Activated CD4-positive, alpha-beta T cell treated with anti-CD3 and anti-CD28 coated beads, Interleukin-2, amount 50 U/mL, for 4 hours (primary cell): ENCODE data around the gene PDE7B.

Experiments
- DNase-seq, 2 experiments: peaks; one replicate each; pipeline ENCODE4 v3.0.0-alpha.2; 2020

PDE7B gene

DNA sequence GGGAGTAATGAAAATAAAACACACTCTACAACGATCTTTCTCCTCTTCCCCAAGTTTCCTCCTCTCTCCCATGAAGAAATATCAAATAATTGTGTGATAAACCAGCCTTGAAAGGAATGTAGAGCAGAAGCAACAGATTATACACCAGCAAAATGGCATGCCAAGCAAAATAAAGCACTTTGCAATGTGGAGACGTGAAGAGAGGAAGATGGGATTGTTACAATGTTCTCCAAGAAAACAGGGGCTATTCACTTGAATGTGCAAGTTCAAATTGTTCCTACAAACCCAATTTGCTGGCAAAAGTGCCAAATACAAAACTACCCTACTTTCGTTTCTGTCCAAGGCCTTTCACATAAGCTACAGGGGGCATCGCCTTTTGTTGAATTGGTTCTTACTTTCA lies 185.1 kb downstream of the PDE7B start:
- DNase-seq: no peak

DNA sequence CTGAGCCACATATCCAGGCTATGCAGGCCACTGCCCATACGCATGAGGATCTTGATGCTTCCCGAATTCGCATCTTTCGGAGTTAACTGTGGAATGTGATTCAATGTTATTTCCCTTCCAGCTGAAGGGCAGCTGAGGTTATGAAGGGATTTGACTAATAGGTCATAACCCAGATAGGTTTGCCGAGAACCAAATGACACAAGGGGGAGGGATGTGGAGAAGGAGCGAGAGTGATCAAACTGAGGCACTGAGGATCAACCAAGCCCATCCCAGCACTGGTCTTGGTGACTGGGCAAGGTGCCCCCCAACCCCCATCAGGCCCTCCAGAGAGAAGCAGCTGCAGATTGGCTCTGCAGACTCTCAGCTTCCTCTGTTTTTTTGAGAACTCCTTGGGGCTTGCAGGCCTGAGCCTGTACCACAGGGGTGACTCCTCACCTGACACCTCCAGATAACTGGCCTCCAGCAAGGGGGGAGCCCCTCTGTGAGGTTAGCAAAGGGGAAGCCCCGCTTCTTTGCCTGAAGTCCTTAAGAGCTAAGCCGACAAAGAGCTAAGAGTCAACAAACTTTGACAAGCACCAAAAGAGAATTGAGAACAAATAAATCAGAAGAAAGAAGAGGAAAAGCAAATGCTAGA lies 185.9 kb downstream of the PDE7B start:
- DNase-seq: no peak

DNA sequence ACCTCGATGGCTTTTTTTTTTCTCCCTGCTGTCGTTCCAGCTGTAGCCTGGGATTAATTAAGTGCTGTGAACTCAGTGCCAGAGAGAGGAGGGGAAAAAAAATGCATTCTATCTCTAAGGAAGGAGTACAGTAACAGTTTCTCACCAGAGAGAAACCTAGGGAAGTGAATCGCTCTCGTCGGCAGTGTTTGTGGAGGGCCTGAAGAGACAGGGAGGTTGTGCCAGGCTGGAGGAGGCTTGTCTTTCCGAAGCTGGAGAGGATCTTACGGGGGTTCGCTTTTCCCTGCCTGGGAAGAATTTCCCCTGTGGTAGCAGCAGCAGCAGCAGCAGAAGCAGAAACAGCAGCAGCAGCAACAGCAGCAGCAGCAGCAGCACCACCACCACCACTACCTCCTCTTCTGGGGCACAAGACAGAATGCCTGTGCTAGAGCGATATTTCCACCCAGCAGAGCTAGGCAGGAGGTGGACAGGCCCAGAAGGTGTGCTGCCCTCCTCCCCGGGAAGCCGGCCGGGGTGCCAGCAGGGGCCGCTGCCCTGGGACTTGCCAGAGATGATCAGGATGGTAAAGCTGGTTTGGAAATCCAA lies 186.5 kb downstream of the PDE7B start:
- no peak for DNase-seq

DNA sequence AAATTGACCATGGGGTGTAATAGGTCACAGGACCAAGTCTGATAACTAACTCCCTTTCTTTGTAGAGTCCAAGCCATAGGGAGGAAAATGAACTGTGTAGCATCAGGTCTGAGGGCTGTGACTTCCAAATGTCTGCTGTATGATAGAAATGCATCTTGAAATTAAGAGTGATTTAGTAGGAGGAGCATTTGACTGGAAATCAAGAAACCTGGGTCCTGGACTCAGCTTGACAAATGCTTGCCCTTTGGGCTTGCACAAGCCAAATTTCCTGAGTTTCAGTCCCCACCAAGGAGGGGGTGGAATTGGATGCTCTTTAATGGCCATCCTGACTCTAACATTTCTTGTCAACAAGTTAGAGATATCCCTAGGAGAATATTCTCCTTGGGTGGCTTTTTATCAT lies 187.0 kb downstream of the PDE7B start:
- no peak for DNase-seq

DNA sequence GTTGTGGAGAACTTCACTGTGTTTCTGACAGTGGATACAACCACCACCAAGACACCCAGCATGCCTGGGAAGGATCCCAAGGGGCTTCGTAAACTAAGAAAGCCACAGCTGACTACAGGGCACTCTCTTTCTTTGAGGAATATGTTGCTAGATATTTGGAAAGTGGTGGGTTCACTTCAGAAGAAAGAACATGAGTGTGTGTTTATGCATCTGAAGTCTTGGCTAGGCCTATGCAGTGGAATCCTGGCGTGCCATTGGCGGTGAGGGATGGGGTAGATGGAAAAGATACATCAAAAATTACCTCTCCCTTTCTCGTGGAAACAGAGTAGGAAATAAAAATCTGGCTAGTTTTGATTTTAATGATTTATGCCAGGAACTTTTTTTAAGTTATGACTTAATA lies 187.7 kb downstream of the PDE7B start:
- DNase-seq: no peak

DNA sequence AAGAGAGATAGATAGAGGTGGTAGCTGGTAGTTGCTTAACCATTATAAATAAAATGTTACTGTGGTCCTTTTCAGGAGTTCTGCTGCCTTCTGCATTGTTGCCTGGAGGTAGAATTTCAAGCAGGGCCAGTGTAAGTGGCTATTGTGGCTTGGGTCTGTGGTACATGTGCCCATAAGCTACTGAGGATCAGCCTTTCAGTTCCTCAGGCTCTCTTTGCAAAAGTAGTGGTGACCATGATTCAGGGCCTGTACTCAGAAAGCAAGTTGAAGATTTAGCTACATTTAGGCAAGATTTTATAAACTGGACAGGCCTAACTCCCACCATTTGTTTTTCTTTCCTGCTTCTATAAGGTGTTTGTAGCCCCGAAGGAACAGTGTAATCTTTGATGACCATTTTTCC lies 199.0 kb downstream of the PDE7B start:
- no peak for DNase-seq

DNA sequence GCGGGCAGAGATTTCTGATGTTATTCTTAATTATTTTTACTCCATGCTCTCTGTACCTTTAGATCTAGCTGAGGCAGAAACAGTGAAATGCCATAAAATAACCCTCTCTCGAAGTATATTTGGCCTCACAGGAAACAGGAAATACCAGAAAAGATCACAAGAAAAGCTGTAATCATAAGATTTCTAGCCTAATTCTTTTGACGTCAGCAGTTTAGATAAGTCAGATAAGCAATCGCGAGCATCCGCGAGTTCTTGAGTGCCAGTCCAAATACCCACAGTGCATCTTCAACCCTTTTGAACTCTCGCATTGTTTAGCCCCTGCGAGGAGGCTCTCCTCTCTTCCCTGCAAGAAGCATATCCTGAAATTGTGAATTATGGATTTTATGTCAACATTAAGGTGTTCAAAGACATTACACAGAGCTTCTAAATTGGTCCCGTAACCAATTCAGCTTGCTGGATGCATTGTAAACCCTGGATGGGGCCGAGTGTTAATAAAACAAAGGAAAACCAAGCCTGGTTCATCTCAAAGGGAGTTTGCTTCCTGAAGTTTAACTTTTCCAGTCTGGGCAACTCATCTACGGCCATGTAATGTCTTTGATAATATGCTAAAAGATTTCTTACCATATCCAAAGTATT lies 199.8 kb downstream of the PDE7B start:
- DNase-seq: no peak

DNA sequence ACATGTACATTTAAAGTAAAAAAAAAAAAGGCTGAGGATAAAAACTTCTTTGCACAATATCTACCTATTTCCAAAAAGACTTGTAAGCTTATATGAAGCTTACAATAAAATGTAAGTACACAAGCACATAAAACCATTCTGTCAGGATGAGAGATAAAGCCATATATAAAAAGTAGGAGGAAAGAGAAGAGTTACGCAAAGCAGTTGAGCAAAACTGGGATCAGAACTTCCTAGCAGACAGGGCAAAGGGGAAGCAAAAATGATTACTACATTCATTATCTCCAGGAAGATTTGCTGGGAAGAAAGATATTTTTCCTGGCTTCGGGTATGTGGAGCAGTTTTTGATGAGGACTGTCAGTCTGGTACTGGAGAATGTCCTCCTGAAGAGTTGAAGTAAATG lies 200.5 kb downstream of the PDE7B start:
- no peak for DNase-seq

DNA sequence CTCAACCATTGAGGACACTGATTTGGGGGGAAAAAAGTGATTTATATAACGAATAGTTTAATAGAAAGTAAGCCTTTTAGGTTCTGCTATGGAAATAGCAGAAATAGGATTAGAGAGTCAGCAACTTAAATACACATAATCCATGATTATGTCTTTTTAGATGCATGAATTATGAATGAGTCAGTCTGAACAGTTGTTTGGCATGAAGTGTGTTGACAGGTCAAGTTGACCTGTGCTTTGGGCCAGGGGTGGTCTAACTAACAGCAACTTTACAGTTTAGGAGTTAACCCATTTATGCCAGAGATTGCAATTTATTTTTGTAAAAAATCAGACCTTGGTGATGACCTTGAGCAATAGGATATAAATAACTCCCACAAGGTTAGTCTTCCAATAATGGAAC lies 207.4 kb downstream of the PDE7B start:
- DNase-seq: no peak

DNA sequence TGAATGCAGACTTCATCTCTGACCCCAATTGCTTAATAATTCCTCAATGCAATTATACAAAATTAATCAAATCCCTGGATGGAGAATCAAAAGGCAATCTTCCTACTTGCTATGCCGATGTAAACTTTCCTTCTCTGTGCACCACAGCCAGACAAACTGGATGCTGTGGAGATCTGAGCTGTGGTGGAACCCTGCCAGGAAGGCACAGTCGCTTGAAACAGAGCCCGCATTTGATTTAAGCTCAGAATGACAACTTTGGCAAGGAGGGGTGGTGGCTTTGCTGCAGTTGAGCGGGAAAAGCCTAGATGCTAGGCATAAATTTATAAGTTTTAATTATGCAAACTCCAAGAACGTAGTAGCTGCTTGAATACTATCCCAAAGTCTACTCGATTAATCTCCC lies 207.8 kb downstream of the PDE7B start:
- DNase-seq: no peak

DNA sequence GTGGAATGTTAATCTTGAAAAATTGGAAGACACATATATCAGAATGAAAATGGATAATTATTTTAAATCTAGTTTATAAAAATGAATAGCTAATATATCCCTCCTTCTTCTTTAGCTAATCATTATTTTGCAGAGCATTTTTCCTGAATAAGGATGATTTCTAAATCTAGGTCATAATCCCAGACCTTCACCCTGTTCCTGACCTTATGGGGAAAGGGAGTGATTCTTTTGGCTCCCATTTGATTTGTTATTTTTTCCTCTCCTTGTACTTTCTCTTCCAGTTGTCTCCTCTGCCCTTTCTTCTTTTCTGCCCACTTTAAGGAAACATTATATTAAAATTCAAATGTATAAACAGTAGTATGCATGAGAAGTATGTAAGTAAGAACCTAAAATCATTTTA lies 208.6 kb downstream of the PDE7B start:
- DNase-seq: no peak

DNA sequence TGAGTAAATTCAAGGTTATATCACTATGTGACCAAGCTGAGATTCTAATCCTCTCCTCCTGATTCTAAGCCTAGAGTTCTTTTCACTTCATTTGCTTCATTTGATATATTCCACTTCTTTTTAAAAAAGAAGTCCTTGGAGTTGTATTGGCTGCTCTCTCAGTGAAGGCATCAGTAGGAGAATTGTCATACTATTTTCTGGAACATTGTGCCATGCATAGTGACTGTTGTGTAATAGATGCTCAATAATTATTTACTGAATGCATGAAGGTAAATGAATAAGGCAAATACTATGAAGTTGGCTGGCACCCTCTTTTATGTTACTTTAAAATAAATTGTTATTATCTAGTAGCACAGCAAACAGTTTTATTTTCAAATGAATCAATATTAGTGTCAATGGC lies 209.3 kb downstream of the PDE7B start:
- DNase-seq: no peak

DNA sequence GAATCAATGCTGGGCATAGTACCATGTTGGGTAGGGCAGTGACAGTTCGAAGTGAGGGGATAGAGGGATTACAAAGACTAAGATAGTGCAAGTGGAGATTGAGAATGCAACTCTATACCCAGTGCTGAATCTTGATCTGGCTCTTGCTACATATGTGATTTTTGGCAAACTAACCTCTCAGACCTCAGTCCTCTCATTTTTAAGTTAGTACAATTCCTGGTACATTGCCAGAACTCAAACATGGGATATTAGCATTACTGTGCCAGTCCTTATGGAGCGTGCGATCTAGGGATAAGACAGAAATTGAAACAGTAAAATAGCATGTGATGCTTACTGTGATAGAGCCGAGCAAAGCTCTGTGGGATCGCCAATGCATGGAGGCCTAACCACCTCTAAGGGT lies 210.2 kb downstream of the PDE7B start:
- no peak for DNase-seq

DNA sequence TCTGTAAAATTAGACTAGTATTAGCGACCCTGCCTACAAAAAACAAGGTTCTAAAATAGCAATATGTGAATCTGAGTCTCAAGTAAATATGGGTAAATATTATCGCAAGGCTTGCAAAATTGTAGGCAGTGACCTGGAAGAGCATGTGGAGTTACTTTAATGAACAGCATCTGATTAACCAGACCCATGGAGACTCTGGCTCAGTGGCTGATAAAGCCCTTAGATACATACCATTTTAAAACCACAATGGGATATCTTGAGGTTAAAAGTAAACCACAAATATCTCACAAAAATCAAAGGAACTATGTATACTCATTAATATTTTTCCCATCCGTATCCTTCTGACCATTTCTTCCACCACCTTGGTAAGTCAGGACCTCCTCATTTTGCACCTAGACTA lies 211.6 kb downstream of the PDE7B start:
- no peak for DNase-seq

DNA sequence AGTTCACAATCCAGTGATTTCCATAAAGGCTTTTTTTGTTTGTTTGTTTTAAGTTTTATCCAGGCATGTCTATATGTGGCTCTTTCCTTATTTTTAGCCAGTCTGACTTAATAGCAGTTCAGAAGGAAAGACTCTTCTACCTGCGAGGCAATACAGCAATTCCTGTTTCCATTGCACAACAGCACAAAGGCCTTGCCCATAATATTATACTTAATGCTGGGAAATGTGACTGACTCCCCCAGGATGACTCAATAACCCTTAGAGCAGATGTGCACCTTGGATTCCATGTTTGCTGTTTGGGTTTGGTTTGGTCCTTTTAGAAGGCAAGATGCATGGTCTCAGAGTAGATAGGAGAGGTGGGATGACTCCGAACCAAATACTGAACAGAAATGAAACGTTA lies 214.5 kb downstream of the PDE7B start:
- DNase-seq: no peak

DNA sequence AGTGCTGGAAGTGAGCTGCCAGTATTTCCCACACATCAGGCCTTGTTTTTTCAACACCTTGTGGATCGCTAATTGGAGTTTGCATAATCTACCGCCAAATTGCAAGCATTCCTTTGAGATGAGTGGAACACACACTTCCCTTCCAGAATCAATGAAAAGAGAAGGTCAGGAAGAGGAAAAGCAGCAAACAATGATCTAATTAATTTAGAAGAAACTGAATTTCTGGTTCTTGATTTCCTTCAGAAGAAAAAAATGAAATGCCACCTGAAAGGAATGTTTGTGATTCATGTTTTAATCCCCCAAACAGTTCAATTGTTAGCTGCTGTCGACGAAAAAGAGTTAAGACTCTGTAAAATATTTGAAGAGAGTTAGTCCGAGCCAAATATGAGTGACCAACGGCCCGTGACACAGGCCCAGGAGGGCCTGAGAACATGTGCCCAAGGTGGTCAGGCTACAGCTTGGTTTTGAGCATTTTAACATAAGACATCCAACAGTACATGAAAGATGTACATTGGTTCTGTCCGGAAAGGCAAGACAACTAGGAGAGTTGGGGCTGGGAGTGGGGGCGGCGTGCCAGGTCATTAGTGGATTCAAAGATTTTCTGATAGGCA lies 216.3 kb downstream of the PDE7B start:
- no peak for DNase-seq

DNA sequence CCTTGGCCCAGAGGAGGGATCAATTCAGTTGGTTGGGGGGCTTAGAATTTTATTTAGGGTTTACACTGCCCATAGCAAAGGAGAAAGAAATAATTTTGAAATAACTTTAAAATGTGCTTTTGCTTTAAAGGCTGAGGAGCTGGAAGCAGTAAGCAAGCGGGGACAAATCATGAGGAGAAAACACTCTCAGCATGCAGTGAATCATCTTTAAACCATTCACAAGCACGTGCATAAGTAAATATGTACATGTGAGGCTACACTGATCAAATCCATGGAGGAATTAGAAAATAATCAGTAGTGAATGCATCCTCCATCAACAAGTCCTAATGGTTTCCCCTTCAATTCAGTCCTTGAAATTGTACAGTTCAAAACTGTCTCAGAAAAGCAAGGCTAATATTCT lies 217.6 kb downstream of the PDE7B start:
- DNase-seq: no peak

DNA sequence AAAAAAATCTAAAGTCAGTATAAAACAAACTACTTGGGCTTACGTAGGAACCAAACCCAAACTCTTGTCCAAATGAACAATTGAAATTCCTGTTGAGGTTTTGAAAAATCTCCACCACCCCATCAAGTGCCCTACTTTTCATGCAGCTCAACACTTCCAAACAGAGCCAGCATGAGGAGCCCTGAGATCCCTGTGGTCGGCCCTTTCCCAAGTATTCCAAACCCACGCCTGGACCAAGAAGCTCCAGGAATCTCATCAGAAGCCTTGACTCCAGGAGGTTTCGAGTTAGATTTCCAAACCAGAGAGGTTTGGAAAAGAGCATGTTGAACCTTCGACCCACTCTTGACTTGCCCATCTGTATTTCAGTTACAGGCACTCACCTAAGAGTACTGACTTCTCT lies 219.3 kb downstream of the PDE7B start:
- no peak for DNase-seq

DNA sequence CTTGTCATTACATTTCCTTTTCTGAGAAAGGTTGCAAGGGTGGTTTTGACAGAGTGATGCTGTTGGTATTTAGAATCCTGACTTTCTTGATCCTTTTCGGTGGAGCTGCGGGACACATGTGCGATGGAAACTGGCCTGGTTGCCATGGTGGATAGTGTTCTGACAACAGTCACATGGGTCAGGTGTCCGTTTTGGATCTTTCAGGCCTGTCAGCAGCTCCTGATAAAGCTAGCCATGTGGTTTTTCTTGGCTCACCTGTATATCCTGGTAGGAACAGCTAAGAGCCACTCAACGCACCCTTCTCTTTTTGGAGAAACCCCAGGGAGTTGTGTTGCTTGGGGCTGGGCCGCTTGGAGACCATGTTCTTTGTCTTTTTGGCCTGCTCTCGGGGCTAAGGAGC lies 221.2 kb downstream of the PDE7B start:
- no peak for DNase-seq

DNA sequence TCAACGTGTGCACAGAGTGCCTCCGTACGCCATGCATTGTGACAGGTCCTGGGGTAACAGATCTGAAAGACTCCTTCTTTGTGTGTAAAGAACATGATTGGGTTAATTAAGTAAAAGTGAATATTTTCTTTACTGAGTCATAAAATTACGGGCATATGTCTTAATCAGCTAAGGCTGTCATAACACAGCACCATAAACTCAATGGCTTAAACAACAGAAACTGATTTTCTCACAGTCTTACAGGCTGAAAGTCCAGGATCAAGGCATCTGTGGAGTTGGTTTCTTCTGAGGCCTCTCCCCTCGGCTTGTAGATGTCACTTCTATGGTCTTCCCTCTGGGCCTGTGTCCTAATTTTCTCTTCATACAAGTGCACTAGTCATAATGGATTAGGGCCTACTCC lies 221.7 kb downstream of the PDE7B start:
- no peak for DNase-seq

DNA sequence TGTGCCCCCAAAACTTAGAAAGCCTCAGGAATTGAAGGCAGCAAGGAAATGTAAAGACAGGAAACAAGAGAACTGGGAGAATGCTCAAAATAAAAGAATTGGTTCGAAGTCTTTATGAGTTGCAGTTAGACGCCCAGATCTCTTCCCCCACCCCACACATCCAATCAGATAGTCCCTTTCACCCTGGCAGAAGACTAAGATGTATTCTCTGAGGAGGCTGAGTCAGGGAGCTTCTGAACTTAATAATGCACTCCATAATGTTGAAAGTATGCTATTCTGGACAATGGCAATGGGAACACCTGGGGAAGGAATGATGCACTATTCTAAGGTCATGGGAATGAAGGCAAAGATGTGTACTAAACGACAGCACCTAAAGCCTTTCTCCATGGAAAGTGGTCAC lies 225.0 kb downstream of the PDE7B start:
- no peak for DNase-seq

DNA sequence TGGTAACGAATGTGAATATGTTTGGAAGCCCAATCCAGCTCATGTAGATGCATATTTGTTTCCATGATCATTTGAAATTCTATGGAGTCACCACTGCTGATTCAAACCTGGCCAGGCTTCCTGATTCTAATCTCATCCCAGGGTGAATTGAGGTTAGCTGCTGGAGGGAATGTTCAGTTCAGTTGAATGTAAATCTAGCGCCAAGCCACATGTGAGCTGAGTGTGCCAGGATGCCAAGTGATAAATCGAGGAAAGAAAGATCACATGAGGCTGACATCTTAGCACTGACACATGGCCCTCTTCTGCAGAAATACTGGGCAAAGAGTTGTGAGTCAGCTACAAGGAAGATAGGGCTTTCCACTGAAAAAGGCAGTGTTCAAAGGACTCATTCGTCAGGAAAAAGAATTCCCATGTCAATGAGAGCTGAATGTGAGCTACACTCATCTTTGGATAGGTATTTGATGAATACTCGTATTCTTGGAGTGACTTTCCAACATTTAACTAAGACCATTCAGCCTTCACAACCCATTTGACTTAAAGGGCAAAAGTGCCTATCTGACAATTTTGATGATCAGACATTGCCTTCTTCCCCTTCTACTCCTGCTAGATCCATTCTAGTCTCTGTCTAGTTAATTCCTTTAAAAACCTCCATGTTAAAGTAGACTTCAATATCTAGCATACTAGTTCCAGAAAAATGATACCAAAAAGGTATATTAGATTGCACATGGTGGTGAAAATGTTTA lies 226.5 kb downstream of the PDE7B start:
- no peak for DNase-seq

DNA sequence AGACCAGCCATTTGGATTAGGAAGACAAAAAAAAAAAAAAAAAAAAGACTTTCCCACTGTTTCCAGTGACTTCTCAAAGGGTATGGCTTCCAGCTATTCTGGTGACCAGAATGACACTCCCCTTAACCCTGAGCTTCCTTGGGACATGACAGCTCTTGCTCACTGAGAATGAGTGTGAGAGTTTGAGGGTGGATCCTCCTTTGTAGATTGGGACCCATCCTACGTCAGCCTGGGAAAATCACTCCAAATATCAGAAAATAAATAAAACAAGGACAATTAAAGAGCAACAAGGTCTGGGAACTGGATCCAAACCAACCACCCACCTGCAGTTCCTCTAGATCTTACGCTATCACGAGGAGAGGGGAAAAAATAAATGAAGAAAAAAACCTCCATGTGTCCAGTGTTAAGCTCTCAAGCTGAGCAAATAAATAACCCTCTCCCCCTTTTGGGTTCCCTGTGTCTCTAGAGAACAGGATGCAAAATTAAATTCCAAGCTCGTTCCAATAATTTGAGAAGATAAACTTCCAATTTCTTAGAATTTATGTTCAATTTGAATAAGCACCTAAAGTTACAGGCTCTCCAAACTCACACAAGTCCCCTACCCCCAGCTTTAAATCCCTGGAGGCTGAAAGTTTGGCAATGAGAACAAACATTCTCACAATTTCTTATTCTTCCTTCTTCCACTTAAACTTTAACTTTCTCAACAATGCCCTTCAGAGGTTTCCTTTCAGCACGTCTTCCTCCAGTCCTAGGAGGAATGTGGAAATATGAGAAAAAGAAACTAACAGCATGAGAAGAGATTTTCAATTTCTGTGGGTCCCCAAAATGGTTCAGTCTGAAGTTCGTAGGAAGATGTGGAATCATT lies 228.4 kb downstream of the PDE7B start:
- DNase-seq: no peak
